Fibroblast of lung (primary cell): ENCODE measurements around the gene GLMN. TPM values are rescaled to one million over a fixed set of nuclear protein-coding genes. Genes with fewer than 3 reads are reported as not detected.
"Not testable (repeated sequence)": the region's sequence is repeated elsewhere in the genome, so short reads cannot be mapped to it uniquely, and the experiment has no call there.

Experiments
- DNase-seq, 2 donors: peaks; one replicate each; pipeline versions ENCODE4 v3.0.0 to v3.0.0-alpha.2; 2010; ENCODE audit warnings: low read depth in 2 of 2
- H2AFZ ChIP-seq: 2 replicates; pipeline ENCODE4 v1.5.1; 2012; ENCODE audit warnings: low read length, control low read depth, inconsistent platforms
- H3K27ac ChIP-seq: 2 replicates; pipeline ENCODE4 v1.5.1; 2011; ENCODE audit warnings: low read length, control low read depth; ENCODE audit not compliant: insufficient read depth
- H3K27me3 ChIP-seq: 2 replicates; pipeline ENCODE4 v1.5.1; 2011; ENCODE audit warnings: mild to moderate bottlenecking, low read length; ENCODE audit not compliant: control insufficient read depth, insufficient read depth
- H3K36me3 ChIP-seq: 2 replicates; pipeline ENCODE4 v1.5.1; 2011; ENCODE audit warnings: low read length; ENCODE audit not compliant: control insufficient read depth, insufficient read depth
- H3K4me1 ChIP-seq: 2 replicates; pipeline ENCODE4 v1.5.1; 2011; ENCODE audit warnings: low read length; ENCODE audit not compliant: control insufficient read depth, insufficient read depth; ENCODE audit errors: extremely low read depth
- H3K4me2 ChIP-seq: 2 replicates; pipeline ENCODE4 v1.5.1; 2011; ENCODE audit warnings: low read length, control low read depth; ENCODE audit not compliant: insufficient read depth; ENCODE audit errors: extremely low read depth
- H3K4me3 ChIP-seq, 4 experiments: fragments of 200-600 bp in 1 of 4; sonication (generic) in 1 of 4; replicated peaks in 1 of 4; 2 replicates each; pipeline ENCODE4 v1.5.1; 2011 to 2016; ENCODE audit warnings: low read length in 4 of 4, low read depth in 3 of 4, mild to moderate bottlenecking in 3 of 4, control low read depth in 2 of 4, inconsistent platforms in 1 of 4, mixed read lengths in 1 of 4; ENCODE audit not compliant: insufficient read depth in 1 of 4; ENCODE audit errors: control extremely low read depth in 1 of 4
- H3K79me2 ChIP-seq: 2 replicates; pipeline ENCODE4 v1.5.1; 2012; ENCODE audit warnings: mild to moderate bottlenecking, low read length, inconsistent platforms; ENCODE audit not compliant: control insufficient read depth, insufficient read depth
- H3K9ac ChIP-seq: 2 replicates; pipeline ENCODE4 v1.5.1; 2011; ENCODE audit warnings: mild to moderate bottlenecking, low read length, control low read depth; ENCODE audit not compliant: insufficient read depth
- H3K9me3 ChIP-seq: 2 replicates; pipeline ENCODE4 v1.5.1; 2012; ENCODE audit warnings: low read depth, low read length; ENCODE audit not compliant: control insufficient read depth, insufficient read depth
- H4K20me1 ChIP-seq: 2 replicates; pipeline ENCODE4 v1.5.1; 2011; ENCODE audit warnings: low read length; ENCODE audit not compliant: control insufficient read depth, insufficient read depth; ENCODE audit errors: extremely low read depth
- EZH2 ChIP-seq: IDR thresholded peaks from 2 replicates; pipeline ENCODE4 v1.5.1; 2012; ENCODE audit warnings: low read length, control low read depth, mild to moderate bottlenecking; ENCODE audit errors: missing control alignments
- polyA plus RNA-seq, 2 donors: library from polyadenylated mRNA; depleted of rRNA in 1 of 2; stranded (reverse) in 1 of 2; unstranded in 1 of 2; fragments of >200 nt; gene quantifications; 2 replicates each; pipeline ENCODE4 v1.2.1, GENCODE V29; 2011 to 2012; ENCODE audit warnings: missing spikeins in 1 of 2
- total RNA-seq: library from RNA; depleted of rRNA; stranded (reverse); fragments of >200 nt; gene quantifications from 2 replicates; pipeline ENCODE4 v1.2.1, GENCODE V29; 2014
- TF ChIP-seq, protein P1 (sequence below), 2 donors: IDR thresholded peaks in 1 of 2; conservative IDR thresholded peaks in 1 of 2; 1 replicate in 1 of 2; 2 replicates in 1 of 2; pipeline ENCODE4 v1.5.1; 2011 to 2012; ENCODE audit warnings: low read length in 2 of 2, control low read depth in 1 of 2, inconsistent platforms in 1 of 2, low read depth in 1 of 2, mild to moderate bottlenecking in 1 of 2

The GLMN gene
- total and polyA plus RNA-seq, 2 donors (not counting 1 experiment from before 2014, with no cell fraction given), result 7.8 to 9.1 TPM

DNA sequence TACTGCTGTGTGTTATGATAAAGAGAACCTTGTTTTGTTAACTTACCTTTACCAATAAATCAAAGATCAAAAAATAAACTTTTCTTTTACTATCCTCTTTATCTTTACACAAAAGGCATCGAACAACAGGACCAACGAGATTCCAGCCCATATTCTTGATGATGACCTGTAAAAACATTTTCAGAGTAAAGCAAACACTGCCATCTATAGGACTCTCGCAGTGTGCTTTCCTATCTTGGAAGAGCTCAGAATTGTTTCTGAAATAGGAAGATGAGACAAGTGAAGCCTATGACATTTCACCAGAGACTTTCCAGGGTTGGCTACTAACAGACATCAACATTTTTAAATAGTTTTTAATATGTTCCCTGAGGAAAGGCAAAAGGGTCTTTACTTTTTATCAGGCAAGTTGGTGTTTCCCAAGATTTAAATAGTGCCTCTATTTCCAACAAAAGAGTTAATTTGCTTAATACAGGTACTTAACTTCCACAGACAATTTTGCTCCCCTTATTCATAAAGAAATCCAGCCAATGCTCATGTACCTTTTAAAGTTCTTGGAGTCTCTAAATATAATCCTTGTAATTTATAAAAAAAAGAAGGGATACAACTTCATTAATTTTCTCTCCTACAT lies 7.3 kb downstream of the GLMN start:
- Histone ChIP-seq H3K27me3 (no peaks in the 10 kb centered on the region), H3K4me1 (no peaks in the 10 kb centered on the region)
- TF ChIP-seq EZH2, result no peak
- TF ChIP-seq, protein P1, sequence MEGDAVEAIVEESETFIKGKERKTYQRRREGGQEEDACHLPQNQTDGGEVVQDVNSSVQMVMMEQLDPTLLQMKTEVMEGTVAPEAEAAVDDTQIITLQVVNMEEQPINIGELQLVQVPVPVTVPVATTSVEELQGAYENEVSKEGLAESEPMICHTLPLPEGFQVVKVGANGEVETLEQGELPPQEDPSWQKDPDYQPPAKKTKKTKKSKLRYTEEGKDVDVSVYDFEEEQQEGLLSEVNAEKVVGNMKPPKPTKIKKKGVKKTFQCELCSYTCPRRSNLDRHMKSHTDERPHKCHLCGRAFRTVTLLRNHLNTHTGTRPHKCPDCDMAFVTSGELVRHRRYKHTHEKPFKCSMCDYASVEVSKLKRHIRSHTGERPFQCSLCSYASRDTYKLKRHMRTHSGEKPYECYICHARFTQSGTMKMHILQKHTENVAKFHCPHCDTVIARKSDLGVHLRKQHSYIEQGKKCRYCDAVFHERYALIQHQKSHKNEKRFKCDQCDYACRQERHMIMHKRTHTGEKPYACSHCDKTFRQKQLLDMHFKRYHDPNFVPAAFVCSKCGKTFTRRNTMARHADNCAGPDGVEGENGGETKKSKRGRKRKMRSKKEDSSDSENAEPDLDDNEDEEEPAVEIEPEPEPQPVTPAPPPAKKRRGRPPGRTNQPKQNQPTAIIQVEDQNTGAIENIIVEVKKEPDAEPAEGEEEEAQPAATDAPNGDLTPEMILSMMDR (conservative IDR thresholded peaks at IDR 0.05 in 1 of 2, IDR thresholded peaks at IDR 0.05 in 1 of 2; ENCODE audit: low read depth in 1 of 2, low read length in 2 of 2), result peak; percentile 75 to 85

GRCh38 chr1:92281411-92281810 lies 17.4 kb downstream of the GLMN start:
- H3K9ac ChIP-seq, H3K27ac ChIP-seq, H3K27me3 ChIP-seq, H3K9me3 ChIP-seq, H3K79me2 ChIP-seq, DNase-seq, H3K4me2 ChIP-seq, H4K20me1 ChIP-seq, H3K4me3 ChIP-seq, H3K36me3 ChIP-seq, H3K4me1 ChIP-seq, H2AFZ ChIP-seq: not testable (repeated sequence)

More for the DNA sequence above, 7.3 kb downstream of the GLMN start:
- Histone ChIP-seq H4K20me1 (no peaks in the 10 kb centered on the region), H3K9ac (no peak overlapping the region), H3K4me3 (no peak overlapping the region), H3K27ac (no peak overlapping the region), H3K4me2 (no peak overlapping the region), H3K79me2 (no peaks in the 10 kb centered on the region), H2AFZ (no peak overlapping the region), H3K36me3 (peaks cover 4% of the 10 kb centered on the region), H3K9me3 (no peaks in the 10 kb centered on the region)
- peak; percentile 50 to 82 for DNase-seq

- not testable (repeated sequence) for DNase-seq, H3K4me1 ChIP-seq, H3K4me2 ChIP-seq, H3K36me3 ChIP-seq, H3K79me2 ChIP-seq, H3K27ac ChIP-seq, H3K9ac ChIP-seq, H3K27me3 ChIP-seq, H4K20me1 ChIP-seq, H2AFZ ChIP-seq, H3K4me3 ChIP-seq, H3K9me3 ChIP-seq
Measured at GRCh38 chr1:92279781-92280180, 19.0 kb downstream of the GLMN start.

GRCh38 chr1:92277105-92277723 lies 21.6 kb downstream of the GLMN start:
- H3K27me3 ChIP-seq, result no peaks in the 10 kb centered on the region
- no peaks in the 10 kb centered on the region for H3K9me3 ChIP-seq
- H3K9ac ChIP-seq, result no peak overlapping the region
- no peak for TF ChIP-seq EZH2
- TF ChIP-seq, protein P1 (conservative IDR thresholded peaks at IDR 0.05 in 1 of 2, IDR thresholded peaks at IDR 0.05 in 1 of 2; ENCODE audit: low read depth in 1 of 2, low read length in 2 of 2), result no peak
- no peak overlapping the region for H3K4me2 ChIP-seq
- no peak overlapping the region for H3K4me3 ChIP-seq
- H3K36me3 ChIP-seq, result no peaks in the 10 kb centered on the region
- no peaks in the 10 kb centered on the region for H3K79me2 ChIP-seq
- H2AFZ ChIP-seq, result no peak overlapping the region
- peak; percentile 66 to 77 for DNase-seq
- peaks cover 3% of the 10 kb centered on the region for H3K4me1 ChIP-seq
- no peak overlapping the region for H3K27ac ChIP-seq
- no peaks in the 10 kb centered on the region for H4K20me1 ChIP-seq
